ENCODE measurements around the gene MAP3K19.
"Not testable (repeated sequence)": the region's sequence is repeated elsewhere in the genome, so short reads cannot be mapped to it uniquely, and the experiment has no call there.

Gene MAP3K19

GRCh38 chr2:135050684-135051083 lies 3.4 kb upstream of the MAP3K19 start:
- DNase-seq (ENCODE audit: low spot score) = no peak

GRCh38 chr2:135050132-135050531 lies 2.9 kb upstream of the MAP3K19 start:
- no peak for DNase-seq (ENCODE audit: low spot score)

- no peak for DNase-seq (ENCODE audit: low spot score)
Measured at GRCh38 chr2:135048122-135048521, 875 bp upstream of the MAP3K19 start.

GRCh38 chr2:135043345-135043744 lies 3.9 kb downstream of the MAP3K19 start:
- DNase-seq (ENCODE audit: low spot score) = no peak

- no peak for DNase-seq (ENCODE audit: low spot score)
Measured at GRCh38 chr2:135037831-135038230, 9.4 kb downstream of the MAP3K19 start.

- DNase-seq (ENCODE audit: low spot score) = not testable (repeated sequence)
Measured at GRCh38 chr2:135033216-135033615, 14.0 kb downstream of the MAP3K19 start.

GRCh38 chr2:135030826-135031225 lies 16.4 kb downstream of the MAP3K19 start:
- DNase-seq (ENCODE audit: low spot score) = peak; percentile 70

- DNase-seq (ENCODE audit: low spot score) = no peak
Measured at GRCh38 chr2:135029481-135030134, 17.6 kb downstream of the MAP3K19 start.

GRCh38 chr2:135023886-135024485 lies 23.3 kb downstream of the MAP3K19 start:
- DNase-seq (ENCODE audit: low spot score) = no peak

- no peak for DNase-seq (ENCODE audit: low spot score)
Measured at GRCh38 chr2:135022952-135023880, 24.0 kb downstream of the MAP3K19 start.

- DNase-seq (ENCODE audit: low spot score) = no peak
Measured at GRCh38 chr2:135021618-135022017, 25.6 kb downstream of the MAP3K19 start.

- DNase-seq (ENCODE audit: low spot score) = no peak
Measured at GRCh38 chr2:135011633-135012032, 35.6 kb downstream of the MAP3K19 start.

- no peak for DNase-seq (ENCODE audit: low spot score)
Measured at GRCh38 chr2:135010200-135010942, 36.9 kb downstream of the MAP3K19 start.

- DNase-seq (ENCODE audit: low spot score) = no peak
Measured at GRCh38 chr2:135009339-135009738, 37.9 kb downstream of the MAP3K19 start.

GRCh38 chr2:135005753-135006152 lies 41.5 kb downstream of the MAP3K19 start:
- DNase-seq (ENCODE audit: low spot score) = no peak

- peak; percentile 88 for DNase-seq (ENCODE audit: low spot score)
Measured at GRCh38 chr2:135004005-135004746, 43.1 kb downstream of the MAP3K19 start.

- no peak for DNase-seq (ENCODE audit: low spot score)
Measured at GRCh38 chr2:135002836-135003235, 44.4 kb downstream of the MAP3K19 start.

- no peak for DNase-seq (ENCODE audit: low spot score)
Measured at GRCh38 chr2:134999521-134999920, 47.7 kb downstream of the MAP3K19 start.

- no peak for DNase-seq (ENCODE audit: low spot score)
Measured at GRCh38 chr2:134988994-134989605, 58.1 kb downstream of the MAP3K19 start.

- no peak for DNase-seq (ENCODE audit: low spot score)
Measured at GRCh38 chr2:134985061-134985460, 62.2 kb downstream of the MAP3K19 start.

GRCh38 chr2:134982603-134983002 lies 64.6 kb downstream of the MAP3K19 start:
- no peak for DNase-seq (ENCODE audit: low spot score)

Measured in iPS-NIHi11 (cell line).